HG02763 (cell line): ENCODE data around the gene SEMA6A.
"Not testable (repeated sequence)": the region's sequence is repeated elsewhere in the genome, so short reads cannot be mapped to it uniquely, and the experiment has no call there.

Experiments
- ATAC-seq: cut with Tn5 transposase; IDR thresholded peaks from one replicate; pipeline ENCODE4 v1.9.1; 2021; ENCODE audit warnings: mild to moderate bottlenecking, moderate library complexity; ENCODE audit not compliant: unreplicated experiment

SEMA6A gene

DNA sequence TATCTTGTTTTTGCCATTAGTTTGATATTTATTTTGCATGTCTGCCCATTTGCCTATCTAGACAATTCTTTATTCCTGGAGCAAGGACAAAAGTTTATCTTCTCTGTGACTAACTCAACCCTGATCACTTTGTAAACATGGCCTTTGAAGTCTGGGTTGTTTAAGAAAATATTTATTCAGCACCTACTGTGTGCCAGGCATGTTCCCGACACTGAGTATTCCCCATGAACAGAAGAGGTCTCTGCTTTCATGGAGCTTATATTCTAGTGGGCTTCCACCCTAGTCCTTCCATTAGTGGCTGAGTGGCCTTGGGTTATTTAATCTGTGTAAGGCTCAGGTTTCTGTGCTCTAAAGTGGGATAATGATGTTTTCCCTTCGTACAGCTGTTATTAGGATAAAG lies 49.7 kb downstream of the SEMA6A start:
- ATAC-seq: no peak

DNA sequence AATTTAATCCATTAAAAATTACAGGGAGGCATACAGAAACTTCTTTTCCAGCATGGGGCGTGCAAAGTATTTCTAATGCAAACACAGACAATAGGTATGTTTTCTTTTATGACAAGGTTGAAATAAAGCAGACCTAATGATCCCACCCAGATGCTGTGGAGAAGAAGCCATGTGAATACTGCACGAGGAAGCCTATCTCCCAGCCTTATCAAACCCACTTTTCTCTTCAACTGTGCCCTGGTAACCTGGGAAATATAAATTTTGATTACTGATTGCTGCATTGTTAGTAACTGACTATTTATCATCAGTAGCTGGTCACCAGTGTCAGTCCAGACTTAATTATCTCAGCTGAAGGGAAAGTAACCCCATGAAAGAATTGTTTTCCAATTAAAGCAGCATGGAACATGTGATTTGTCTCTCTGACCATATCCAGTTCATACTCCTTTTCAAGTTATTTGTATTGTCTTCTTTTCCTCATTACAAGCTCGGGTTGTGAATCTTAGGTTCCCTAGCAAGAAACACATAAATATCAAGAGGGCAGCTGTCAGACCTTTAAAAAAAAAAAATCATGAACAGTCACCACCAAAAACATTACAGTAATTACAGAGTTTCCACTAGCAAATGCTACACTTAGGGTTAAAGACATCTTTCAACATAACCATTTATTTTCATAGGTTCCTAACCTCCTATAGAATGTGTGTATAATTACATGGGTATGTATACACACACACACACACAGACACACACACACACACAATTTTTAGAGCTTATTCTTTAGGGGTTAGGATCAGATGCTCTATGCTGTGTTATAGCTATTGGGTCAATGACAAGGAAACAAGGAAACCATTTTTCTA lies 50.3 kb downstream of the SEMA6A start:
- ATAC-seq: no peak

DNA sequence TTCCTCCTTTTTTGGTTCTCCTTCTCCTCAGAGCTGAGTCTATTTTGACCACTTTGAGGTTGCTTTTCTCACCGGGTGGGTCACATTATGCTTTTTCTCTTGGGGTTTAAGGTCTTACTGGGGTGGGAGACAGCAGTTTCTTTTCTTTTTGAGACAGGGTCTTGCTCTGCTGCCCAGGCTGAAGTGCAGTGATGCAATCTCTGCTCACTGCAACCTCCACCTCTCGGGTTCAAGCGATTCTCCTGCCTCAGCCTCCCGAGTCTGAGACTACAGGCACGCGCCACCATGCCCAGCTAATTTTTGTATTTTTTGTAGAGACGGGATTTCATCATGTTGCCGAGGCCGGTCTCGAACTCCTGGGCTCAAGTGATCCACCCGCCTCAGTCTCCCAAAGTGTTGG lies 51.4 kb downstream of the SEMA6A start:
- not testable (repeated sequence) for ATAC-seq

DNA sequence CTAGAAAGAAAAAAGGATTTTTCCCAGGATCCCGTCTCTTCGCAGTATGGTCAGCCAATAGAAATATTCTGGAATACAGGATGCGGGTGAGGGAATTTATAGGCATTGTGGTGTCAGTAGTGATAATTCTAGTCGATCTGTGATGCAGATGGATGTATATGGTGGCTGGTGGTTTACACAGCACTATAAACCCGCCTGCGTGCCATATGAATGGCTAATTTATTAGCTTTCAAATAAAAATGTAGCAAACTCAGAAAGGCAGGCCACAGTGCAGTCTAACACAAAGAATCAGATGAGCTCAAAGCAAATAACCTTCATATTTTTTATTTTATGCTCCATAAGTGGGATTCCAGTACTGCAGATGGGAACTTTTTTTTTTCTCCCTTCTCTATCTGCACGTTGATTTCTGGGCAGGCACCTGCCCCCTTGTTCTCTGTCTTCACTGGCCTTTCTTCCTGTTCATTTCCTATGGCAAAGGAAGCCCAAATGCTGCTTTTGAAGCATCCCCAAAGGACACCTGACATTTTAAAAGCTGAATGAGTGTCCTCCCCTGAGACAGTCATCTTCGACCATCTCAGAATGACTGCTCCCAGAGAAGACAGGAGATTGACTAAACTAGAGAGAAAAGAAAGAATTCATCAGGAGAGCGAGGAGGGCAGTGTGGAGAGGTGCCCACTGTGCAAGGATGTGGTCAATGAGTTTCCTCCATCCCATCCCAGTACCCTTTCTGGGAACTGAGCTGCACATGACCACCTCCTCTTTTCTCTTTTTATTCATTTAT lies 52.1 kb downstream of the SEMA6A start:
- no peak for ATAC-seq

DNA sequence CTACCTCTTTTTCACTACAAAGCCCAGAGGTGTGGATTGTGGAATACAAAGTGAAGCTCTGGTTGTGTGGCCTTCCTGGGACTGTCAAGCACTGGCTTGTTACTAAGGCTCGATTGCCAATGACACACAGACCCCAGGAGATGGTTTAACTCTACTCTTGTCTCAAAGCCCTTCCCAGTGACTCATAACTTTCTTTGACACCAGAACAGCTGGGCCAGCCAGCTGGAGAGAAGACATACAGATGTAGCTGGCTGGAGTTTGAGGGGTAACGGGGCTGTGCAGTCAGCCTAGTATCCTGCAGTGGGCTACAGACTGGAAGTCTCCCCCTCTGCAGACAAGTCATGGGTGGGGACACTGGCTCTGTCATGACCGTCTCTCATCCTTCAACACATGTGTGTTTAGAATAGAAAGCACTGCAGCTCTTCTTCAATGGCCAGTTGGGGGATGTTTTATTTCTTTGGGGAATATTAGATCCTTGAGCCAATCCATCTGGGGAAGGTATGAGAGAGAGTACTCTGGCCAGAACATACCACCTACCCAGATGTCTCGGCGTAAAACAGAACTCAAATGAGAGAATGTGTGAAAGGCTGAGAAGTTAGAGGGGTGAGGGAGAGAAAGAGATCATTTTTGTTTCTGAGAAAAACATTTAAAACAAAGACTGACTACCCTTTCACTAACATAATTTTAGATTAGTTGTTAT lies 53.3 kb downstream of the SEMA6A start:
- ATAC-seq: peak; percentile 66

DNA sequence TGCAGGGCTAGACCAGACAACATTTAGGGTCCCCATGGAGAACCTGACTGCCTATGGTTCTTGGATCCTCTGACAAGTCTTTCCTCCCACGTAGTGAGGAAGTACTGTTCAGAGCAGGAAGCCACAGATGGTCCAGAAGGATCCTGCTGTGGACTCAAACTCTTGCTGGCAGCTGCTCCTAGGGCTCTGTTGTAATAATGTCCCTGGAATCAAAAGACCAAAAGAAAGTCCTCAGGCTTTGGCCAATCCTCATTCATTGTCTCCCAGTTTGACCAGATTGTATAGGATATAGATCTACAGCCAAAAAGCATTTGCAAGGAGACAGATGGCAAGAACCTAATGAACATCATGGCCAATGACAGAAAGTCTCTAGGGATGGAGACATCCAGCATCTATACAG lies 53.9 kb downstream of the SEMA6A start:
- no peak for ATAC-seq

DNA sequence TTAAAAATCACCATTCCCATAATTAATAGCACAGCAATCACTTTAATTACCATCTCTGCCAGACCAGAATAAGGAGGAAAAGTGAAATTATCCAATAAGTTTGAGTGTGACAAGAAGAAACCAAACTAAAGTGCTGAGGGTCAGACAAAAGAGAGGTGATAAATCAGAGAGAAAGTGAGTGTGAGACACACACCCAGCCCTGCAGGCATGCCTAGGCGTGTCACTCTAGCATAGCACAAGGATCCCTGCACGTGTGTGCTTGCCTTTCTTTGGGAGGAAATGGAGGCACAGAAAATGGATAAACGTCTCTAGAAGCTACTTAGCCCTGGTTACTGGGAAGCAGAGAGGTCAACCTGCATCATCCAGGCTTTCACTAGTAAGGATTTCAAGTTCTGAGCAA lies 56.2 kb downstream of the SEMA6A start:
- ATAC-seq: no peak

DNA sequence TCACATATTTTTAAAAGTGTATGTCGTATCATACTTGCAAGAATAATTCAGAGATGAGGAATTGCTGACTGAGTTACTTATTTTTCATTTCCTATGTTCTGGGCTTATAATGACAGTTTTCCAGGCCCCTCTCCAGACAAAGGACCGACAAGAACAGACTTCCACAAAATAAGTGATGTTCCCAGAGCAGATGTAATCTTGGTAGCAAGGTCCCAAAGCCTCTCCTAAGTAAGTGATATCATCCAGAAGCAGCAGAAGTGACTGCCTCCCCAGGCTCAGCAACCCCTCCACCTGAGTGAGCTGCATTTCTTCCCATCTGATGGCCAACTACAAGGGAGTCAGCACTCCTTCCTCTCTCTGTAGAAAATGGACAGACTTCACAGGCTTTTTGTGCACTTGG lies 57.1 kb downstream of the SEMA6A start:
- no peak for ATAC-seq

DNA sequence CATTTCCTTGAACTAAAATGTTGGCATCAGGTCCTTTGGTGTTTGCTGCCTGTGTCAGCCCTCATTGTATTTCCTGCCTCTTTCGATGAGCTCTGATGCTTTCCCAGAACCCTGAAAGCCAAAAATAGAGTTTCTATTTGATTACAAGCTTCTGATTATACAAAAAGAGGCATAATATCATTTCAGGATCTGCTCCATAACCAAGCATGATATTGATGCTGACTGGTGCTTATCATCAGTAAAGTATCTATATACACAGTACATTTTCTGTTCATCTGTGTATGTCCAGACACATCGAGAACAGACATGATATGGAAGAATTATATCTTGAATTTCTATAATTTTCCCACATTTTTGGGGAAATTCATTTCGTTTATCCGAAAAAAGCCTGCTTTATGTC lies 58.6 kb downstream of the SEMA6A start:
- no peak for ATAC-seq

DNA sequence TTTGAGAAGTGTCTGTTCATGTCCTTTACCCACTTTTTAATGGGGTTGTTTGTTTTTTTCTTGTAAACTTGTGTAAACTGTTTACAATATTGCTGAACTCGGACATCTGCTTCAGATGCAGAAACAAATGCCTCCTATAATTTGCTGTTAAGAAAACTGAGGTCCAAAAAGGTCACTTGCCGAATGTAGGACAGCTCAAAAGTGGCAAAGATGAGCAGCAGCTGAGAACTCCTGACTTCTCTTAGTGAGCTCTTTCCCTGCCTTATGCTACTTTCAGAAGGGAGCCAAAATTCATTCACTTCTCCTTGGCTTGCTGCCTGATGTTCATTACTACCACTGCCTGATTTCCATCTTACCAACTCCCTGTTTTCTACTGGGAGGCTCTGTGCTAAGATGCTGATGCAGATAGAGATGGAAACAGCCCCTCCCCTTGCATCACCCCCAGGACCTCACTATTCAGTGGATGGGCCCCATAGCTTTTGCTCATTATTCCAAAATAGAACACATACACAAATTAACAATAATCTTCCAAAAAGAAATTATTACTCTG lies 60.1 kb downstream of the SEMA6A start:
- no peak for ATAC-seq

DNA sequence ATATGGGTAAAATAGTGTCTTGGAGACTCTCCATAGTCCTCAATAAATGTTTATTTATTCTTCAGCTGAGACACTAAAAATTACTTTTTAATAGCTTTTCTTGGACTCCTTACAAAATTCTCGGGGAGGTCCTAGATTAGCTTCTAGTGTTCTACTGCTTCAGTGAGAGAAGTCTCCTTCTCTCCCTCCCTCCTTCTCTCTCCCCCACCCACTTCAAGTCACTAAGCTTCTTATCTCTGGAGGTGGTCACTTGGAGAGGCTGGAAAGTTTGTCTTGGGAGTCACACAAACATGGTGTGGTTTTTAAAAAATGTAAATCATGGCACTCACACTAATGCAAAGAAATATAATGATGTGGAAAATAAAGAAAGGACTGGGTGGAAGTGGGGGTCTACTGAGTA lies 64.1 kb downstream of the SEMA6A start:
- ATAC-seq: no peak

DNA sequence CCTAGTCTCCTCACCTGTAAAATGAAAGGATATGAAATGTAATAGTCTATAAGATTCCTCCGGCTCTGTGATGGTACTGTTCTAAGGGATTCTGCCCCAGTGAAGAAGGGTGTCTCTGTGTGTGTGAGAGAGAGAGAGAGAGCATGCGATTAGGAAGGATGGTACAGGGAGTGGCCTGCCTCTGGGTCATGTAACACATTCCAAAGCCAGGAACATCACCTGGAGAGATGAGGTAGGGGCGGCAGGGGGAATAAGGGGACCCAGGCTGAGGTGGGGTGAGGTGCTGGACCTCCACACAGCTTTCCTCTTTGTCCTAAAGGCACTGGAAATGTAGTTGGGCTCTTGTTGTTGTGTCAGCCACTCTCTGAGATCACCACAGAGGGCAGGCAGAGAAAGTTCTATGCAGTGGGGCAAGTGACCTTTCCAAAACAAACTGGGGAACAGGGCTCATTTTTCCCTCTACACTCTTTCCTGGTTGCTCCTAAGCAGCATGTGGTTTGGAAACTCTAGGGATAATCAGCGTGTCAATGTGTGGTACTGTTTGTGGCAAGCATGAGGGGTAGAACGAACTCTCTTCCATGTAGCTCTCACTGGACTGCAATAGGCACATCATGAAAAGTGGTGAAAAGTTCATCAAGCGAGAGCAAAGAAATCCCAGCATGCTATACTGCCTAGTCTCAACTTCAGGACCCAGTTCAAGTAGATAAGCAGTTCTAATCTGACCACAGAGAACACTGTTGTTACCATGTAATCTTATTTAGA lies 65.0 kb downstream of the SEMA6A start:
- ATAC-seq: no peak

DNA sequence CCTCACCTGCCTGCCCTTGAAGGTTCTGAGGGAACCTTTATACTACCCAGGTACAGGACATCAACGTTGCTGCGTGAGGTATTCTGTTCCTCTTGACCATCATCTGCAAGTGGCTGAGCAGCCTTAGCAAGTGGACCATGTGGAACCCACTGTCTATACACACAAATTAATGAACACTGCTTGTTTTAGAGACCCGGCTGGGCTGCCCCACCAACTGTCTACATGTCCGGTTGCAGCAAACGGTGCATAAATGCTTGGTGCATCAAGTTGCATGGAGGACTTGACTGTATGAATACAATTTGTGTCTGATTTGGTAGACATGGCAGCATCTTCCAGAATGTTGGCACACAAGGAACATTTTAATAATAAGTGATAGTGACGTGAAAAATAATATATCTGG lies 65.8 kb downstream of the SEMA6A start:
- ATAC-seq: no peak

DNA sequence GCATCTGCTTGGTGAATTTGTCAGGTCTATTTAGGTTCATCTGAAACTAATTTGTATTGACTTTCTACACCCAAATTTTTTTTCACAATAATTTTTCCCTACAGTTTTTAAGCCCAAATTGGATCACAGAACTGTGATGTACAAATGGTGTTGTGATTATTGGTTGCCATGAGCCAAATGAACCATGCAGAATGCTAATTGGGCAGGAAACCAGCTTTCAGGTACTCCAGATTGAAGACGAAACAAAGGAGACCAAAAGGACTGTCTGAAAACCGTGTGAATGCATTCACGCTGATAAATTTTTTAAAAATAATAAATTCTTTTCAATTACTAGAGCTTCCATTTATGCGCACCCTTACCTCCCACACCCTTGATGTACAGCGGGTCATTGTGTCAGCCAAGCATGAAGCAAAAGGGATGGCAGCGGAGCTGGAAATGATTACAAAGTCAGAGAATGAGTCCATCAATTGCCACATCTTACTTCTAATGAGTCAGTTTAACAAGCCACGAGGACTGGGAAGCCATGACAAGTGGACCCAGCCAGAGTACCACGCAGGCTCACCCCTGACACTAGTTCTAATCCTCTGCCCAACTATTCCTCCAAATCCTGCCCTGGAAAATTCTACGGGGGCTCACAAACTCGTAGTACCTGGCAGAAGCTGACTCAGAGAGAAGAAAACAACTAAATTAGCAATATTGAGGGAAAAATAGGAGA lies 66.5 kb downstream of the SEMA6A start:
- ATAC-seq: no peak

DNA sequence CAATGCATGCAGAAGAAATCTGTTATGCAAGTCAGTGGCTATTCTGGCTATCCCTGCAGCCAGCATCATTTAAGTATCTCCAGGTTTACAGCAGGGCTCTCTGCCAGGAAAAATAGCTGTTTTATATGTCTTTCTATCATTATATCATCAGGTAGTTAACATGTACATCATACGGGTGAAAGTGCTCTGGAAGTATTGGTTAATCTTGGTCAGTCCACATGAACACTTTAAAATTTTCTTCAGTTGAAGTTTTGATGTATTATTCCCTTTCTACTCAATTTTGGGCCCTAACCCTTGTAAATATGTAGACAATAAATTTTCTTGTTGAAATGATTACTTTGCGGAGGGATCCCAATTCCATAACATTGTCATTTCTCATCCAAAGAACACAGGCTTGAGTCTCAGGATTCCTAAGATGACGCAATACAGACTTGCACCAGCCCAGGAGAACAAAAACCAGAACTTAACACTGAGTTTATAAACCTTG lies 67.5 kb downstream of the SEMA6A start:
- no peak for ATAC-seq

DNA sequence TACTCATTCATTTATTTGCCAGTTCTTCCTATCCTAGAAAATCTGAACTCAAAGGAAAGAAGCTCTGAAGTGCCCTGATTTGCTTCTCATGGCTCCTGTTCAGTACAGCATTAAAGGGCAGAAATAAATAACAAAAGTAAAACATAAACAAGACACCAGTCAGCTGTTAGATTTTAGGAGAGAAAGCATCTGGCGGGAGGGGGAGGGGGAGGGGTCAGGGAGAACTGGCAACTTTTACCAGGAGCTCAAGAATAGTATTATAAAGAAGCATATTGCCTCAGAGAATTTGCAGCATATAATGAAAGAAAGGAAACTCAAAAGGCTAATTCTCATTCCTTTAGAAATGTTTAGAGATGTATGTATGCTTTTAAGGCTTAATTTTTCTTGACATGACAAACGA lies 68.1 kb downstream of the SEMA6A start:
- ATAC-seq: no peak

DNA sequence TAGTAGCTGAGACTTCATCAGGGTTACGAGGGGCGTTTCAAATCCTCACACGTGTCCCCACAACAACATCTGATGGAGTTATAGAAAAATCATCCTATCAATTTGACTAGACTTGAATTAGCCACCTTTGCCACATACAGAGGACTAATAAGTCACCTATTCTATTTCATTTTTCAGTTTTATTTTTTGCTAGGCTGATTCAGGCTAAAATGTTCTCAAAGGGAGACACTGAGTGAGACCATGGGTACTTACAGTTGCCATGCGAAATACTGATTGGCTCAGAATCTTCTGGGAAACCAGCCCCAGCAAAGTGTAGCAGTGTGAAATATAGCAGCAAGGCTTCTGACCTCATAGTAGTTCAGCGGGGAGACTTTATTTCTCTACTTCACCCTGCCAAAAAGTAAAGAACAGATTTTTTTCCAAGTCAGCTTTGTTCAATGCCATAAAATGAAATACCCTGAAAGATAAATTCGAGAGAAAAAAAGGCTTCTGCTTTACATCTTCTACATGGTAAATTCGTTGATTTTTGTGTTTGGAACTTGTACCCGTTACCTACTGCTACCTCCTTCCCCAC lies 69.9 kb downstream of the SEMA6A start:
- ATAC-seq: no peak

DNA sequence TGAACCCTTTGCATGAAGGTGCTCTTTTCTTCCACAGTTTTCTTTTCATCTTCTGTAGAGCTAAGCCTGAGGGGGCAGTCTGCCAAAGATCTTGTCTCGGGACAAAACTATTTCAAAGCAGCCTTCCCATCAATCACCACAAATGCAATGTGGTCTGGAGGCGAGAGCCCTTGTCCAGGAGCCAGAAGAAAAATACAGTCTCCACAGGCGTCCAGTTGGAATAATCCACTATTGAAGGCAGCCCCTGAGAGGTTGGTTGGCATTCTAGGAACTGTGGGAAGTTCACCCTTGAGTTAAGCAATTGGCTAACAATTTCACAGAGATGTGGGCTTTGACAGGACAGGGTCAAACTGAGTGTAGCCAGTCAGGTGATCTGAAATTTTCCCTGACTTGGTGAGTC lies 72.0 kb downstream of the SEMA6A start:
- ATAC-seq: no peak

DNA sequence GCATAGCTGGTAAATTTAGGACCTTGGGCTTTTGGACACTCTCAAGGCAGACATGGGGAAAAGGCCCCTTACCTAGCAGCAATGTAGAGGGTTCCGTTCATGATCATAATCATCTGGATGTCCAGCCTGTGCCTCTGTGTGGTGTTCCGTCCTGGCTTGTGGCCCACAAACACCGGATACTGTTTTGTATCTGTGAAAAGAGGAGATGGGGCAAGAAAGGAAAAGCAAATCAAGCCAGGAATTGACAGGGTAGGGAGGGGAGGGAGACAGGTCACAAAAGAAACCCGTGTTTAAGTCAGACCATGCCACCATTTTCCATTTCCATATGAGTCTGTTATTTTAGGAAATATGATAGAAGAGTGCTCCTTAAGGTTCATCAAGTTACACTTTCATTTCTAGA lies 72.5 kb downstream of the SEMA6A start:
- ATAC-seq: no peak
